K562 (cell line): ENCODE data around the gene SPHK2. TPM values are rescaled to one million over a fixed set of nuclear protein-coding genes. Genes with fewer than 3 reads are reported as not detected.

ENCODE experiments used
- CC2D1A ChIP-seq: fragments of 450-650 bp; IDR thresholded peaks from 2 replicates; pipeline ENCODE4 v1.6.1; 2017; ENCODE audit warnings: mild to moderate bottlenecking
- CXXC5 ChIP-seq: fragments of 250-450 bp; sonication (Bioruptor Pico); IDR thresholded peaks from 2 replicates; pipeline ENCODE4 v1.8.0; 2022; ENCODE audit warnings: inconsistent platforms, mild to moderate bottlenecking, moderate library complexity
- ELF4 ChIP-seq: fragments of 450-650 bp; formaldehyde crosslinking; IDR thresholded peaks from 2 replicates; pipeline ENCODE4 v1.4.0; 2022; ENCODE audit warnings: missing genetic modification characterization
- HDAC2 ChIP-seq: fragments of 450-650 bp; IDR thresholded peaks from 2 replicates; pipeline ENCODE4 v1.6.1; 2016; ENCODE audit warnings: mild to moderate bottlenecking
- HDAC3 ChIP-seq: fragments of 450-650 bp; IDR thresholded peaks from 2 replicates; pipeline ENCODE4 v1.6.1; 2018; ENCODE audit warnings: borderline replicate concordance, mild to moderate bottlenecking, moderate library complexity; ENCODE audit not compliant: partially characterized antibody
- HMG20B ChIP-seq: fragments of 250-450 bp; sonication (Bioruptor Pico); IDR thresholded peaks from 2 replicates; pipeline ENCODE4 v1.5.0; 2021; ENCODE audit warnings: mild to moderate bottlenecking
- MCM7 ChIP-seq, 2 experiments: fragments of 450-650 bp; IDR thresholded peaks; 2 replicates each; pipeline ENCODE4 v1.6.1; 2016 to 2018
- MEF2A ChIP-seq: IDR thresholded peaks from 2 replicates; pipeline ENCODE4 v1.6.1; 2011; ENCODE audit warnings: low read depth, mild to moderate bottlenecking, low read length, moderate library complexity; ENCODE audit not compliant: control insufficient read depth
- MYBL2 ChIP-seq, 2 experiments: fragments of 450-650 bp in 1 of 2; sonication (generic) in 1 of 2; formaldehyde crosslinking in 1 of 2; IDR thresholded peaks; 2 replicates each; pipeline versions ENCODE4 v1.6.1 to v1.8.1; 2017 to 2022; ENCODE audit warnings: borderline replicate concordance in 1 of 2, inconsistent platforms in 1 of 2, low read depth in 1 of 2, mild to moderate bottlenecking in 1 of 2, missing genetic modification reagents in 1 of 2, moderate library complexity in 1 of 2
- PRDM10 ChIP-seq: fragments of 450-650 bp; IDR thresholded peaks from 2 replicates; pipeline ENCODE4 v1.6.1; 2018; ENCODE audit not compliant: partially characterized antibody
- PREB ChIP-seq: sonication (generic); formaldehyde crosslinking; IDR thresholded peaks from 2 replicates; pipeline ENCODE4 v1.8.1; 2023; ENCODE audit warnings: mild to moderate bottlenecking, missing genetic modification reagents
- RUNX1 ChIP-seq: sonication (generic); IDR thresholded peaks from 2 replicates; pipeline ENCODE4 v1.6.1; 2016; ENCODE audit warnings: antibody characterized with exemption, low read depth
- SIX5 ChIP-seq, 2 experiments: IDR thresholded peaks; 2 replicates each; pipeline ENCODE4 v1.6.1; 2011; ENCODE audit warnings: low read length in 2 of 2, borderline replicate concordance in 1 of 2, low read depth in 1 of 2, mild to moderate bottlenecking in 1 of 2, moderate library complexity in 1 of 2; ENCODE audit not compliant: insufficient read depth in 1 of 2
- SMARCA5 ChIP-seq: fragments of 450-650 bp; IDR thresholded peaks from 2 replicates; pipeline ENCODE4 v1.6.1; 2016
- TCF7L2 ChIP-seq: fragments of 150-350 bp; IDR thresholded peaks from 2 replicates; pipeline ENCODE4 v1.6.1; 2016; ENCODE audit warnings: low read depth, mild to moderate bottlenecking, low read length, moderate library complexity
- ZNF124 ChIP-seq: sonication (generic); formaldehyde crosslinking; IDR thresholded peaks from 2 replicates; pipeline ENCODE4 v1.8.1; 2022; ENCODE audit warnings: missing genetic modification reagents
- ZNF24 ChIP-seq: fragments of 450-650 bp; IDR thresholded peaks from 2 replicates; pipeline ENCODE4 v1.6.1; 2016
- ZNF668 ChIP-seq: fragments of 250-450 bp; sonication (Bioruptor Pico); IDR thresholded peaks from 2 replicates; pipeline ENCODE4 v1.8.0; 2022; ENCODE audit warnings: mild to moderate bottlenecking, inconsistent platforms
- ZNF695 ChIP-seq: fragments of 450-650 bp; formaldehyde crosslinking; IDR thresholded peaks from 2 replicates; pipeline ENCODE4 v1.4.0; 2020; ENCODE audit warnings: mild to moderate bottlenecking, moderate library complexity
- polyA plus RNA-seq, 8 experiments: library from polyadenylated mRNA; depleted of rRNA in 4 of 8; stranded (reverse) in 5 of 8; unstranded in 3 of 8; fragments of >200 nt; fragmentation: Nextera tagmentation in 2 of 8; fragmentation: Illumina TruSeq in 1 of 8; extraction: Ambion mirVana in 2 of 8; extraction: Trizol in 1 of 8; gene quantifications; 2 replicates each; pipeline versions ENCODE4 v1.2.1 to v1.2.3, GENCODE V29; 2011 to 2014; ENCODE audit warnings: inconsistent platforms in 1 of 8, missing spikeins in 1 of 8
- total RNA-seq, 7 experiments: library from RNA; depleted of rRNA in 6 of 7; stranded (reverse); fragments of >200 nt in 6 of 7; fragmentation: Illumina TruSeq in 2 of 7; extraction: Trizol in 2 of 7; gene quantifications; 2 replicates each; pipeline versions ENCODE4 v1.2.1 to v1.2.3, GENCODE V29; 2011 to 2021; ENCODE audit warnings: low replicate concordance in 1 of 7
- TF ChIP-seq, protein P1 (sequence below), 2 experiments: fragments of 250-450 bp in 1 of 2; fragments of 450-650 bp in 1 of 2; sonication (Bioruptor Pico) in 1 of 2; IDR thresholded peaks; 2 replicates each; pipeline versions ENCODE4 v1.6.1 to v1.8.0; 2016 to 2021; ENCODE audit warnings: mild to moderate bottlenecking in 2 of 2, moderate library complexity in 2 of 2, missing compliant biosample characterization in 1 of 2, missing genetic modification characterization in 1 of 2
- TF ChIP-seq, protein P2 (sequence below): sonication (generic); formaldehyde crosslinking; IDR thresholded peaks from 2 replicates; pipeline ENCODE4 v1.8.0; 2022; ENCODE audit warnings: mild to moderate bottlenecking, missing genetic modification reagents

SPHK2 gene
- total and polyA plus RNA-seq, 9 of the 15 experiments (the other 6 are each of a cell fraction or from before 2014, with no cell fraction given): 0.10 to 15.2 (median 2.9) TPM

GRCh38 chr19:48644839-48645619 is 25.7 kb downstream of the SPHK2 start (continued):
- TF ChIP-seq HDAC3 (no peak), MCM7 (IDR thresholded peaks at IDR 0.05) (no peak), PREB (CRISPR knock-in tag) (no peak), SIX5 (IDR thresholded peaks at IDR 0.05; ENCODE audit: borderline replicate concordance in 1 of 2, insufficient read depth in 1 of 2, low read depth in 1 of 2, low read length in 2 of 2) (peak; percentile 97 to 99), ZNF695 (CRISPR knock-in tag) (no peak), MYBL2 (IDR thresholded peaks at IDR 0.05; ENCODE audit: low read depth) (no peak), MYBL2 (CRISPR knock-in tag; IDR thresholded peaks at IDR 0.05; ENCODE audit: borderline replicate concordance) (no peak), RUNX1 (no peak), MEF2A (no peak), SMARCA5 (no peak), ZNF24 (no peak), HMG20B (CRISPR knock-in tag) (no peak), PRDM10 (no peak), ZNF668 (CRISPR knock-in tag) (no peak), CXXC5 (CRISPR knock-in tag) (peak; percentile 16; the same call in 1 of the 2 replicates), CC2D1A (0 out of 2 replicates have a peak, but pooled peaks have one; percentile 8), TCF7L2 (no peak), ELF4 (peak; percentile 48; the same call in 1 of the 2 replicates), ZNF124 (CRISPR knock-in tag) (no peak), HDAC2 (no peak)
- TF ChIP-seq, protein P1, sequence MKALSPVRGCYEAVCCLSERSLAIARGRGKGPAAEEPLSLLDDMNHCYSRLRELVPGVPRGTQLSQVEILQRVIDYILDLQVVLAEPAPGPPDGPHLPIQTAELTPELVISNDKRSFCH (CRISPR knock-in tag; IDR thresholded peaks at IDR 0.05): no peak
- TF ChIP-seq, protein P1 (tag; IDR thresholded peaks at IDR 0.05): no peak
- TF ChIP-seq, protein P2, sequence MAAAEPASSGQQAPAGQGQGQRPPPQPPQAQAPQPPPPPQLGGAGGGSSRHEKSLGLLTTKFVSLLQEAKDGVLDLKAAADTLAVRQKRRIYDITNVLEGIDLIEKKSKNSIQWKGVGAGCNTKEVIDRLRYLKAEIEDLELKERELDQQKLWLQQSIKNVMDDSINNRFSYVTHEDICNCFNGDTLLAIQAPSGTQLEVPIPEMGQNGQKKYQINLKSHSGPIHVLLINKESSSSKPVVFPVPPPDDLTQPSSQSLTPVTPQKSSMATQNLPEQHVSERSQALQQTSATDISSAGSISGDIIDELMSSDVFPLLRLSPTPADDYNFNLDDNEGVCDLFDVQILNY: no peak
